Fibroblast of the conjunctiva (primary cell): ENCODE data around the gene GBF1.

ENCODE experiments used
- DNase-seq: peaks from one replicate; pipeline ENCODE4 v3.0.0-alpha.2; 2010; ENCODE audit warnings: low read depth

Gene GBF1

GRCh38 chr10:102408131-102408727 is 162.9 kb downstream of the GBF1 start:
- DNase-seq: no peak

GRCh38 chr10:102408728-102409603 is 163.6 kb downstream of the GBF1 start:
- DNase-seq: no peak

- no peak for DNase-seq
Measured at GRCh38 chr10:102409604-102410428, 164.5 kb downstream of the GBF1 start.

- no peak for DNase-seq
Measured at GRCh38 chr10:102410429-102411073, 165.2 kb downstream of the GBF1 start.

- DNase-seq: no peak
Measured at GRCh38 chr10:102411341-102412255, 166.3 kb downstream of the GBF1 start.

- DNase-seq: no peak
Measured at GRCh38 chr10:102412293-102412692, 167.0 kb downstream of the GBF1 start.

- DNase-seq: no peak
Measured at GRCh38 chr10:102413053-102413705, 167.8 kb downstream of the GBF1 start.

GRCh38 chr10:102413806-102414561 is 168.7 kb downstream of the GBF1 start:
- DNase-seq: no peak

GRCh38 chr10:102414749-102415148 is 169.4 kb downstream of the GBF1 start:
- no peak for DNase-seq

- no peak for DNase-seq
Measured at GRCh38 chr10:102416283-102416682, 171.0 kb downstream of the GBF1 start.

- no peak for DNase-seq
Measured at GRCh38 chr10:102416695-102417094, 171.4 kb downstream of the GBF1 start.

GRCh38 chr10:102418622-102419268 is 173.4 kb downstream of the GBF1 start, which contains the start of gene PSD:
Gene PSD, minus strand, starts transcription at chr10:102418785. Its CDS starts 1,747 bp downstream, at chr10:102417038.
- no peak for DNase-seq

- DNase-seq: no peak
Measured at GRCh38 chr10:102419269-102420180, 174.2 kb downstream of the GBF1 start.

GRCh38 chr10:102420181-102420713 is 174.9 kb downstream of the GBF1 start:
- no peak for DNase-seq

GRCh38 chr10:102420714-102421506 is 175.6 kb downstream of the GBF1 start, which contains the start of gene FBXL15:
Gene FBXL15, plus strand, starts transcription at chr10:102420836. Its CDS starts 294 bp downstream, at chr10:102421130.
- peak; percentile 90 for DNase-seq

- no peak for DNase-seq
Measured at GRCh38 chr10:102421507-102421756, 176.1 kb downstream of the GBF1 start.
